Suppressor macrophage (primary cell): ENCODE results near the gene TECTB.

Experiments used
- DNase-seq, 4 experiments: peaks; one replicate each; pipeline ENCODE4 v3.0.0-alpha.2; 2020 to 2022

TECTB gene

GRCh38 chr10:112348759-112349158, 65.6 kb downstream of the TECTB start:
- DNase-seq, result no peak

- no peak for DNase-seq
These were observed 66.4 kb downstream of the TECTB start for GRCh38 chr10:112349521-112350085.

- DNase-seq, result no peak
These were observed 67.9 kb downstream of the TECTB start for GRCh38 chr10:112351146-112351545.

GRCh38 chr10:112352044-112352443, 68.8 kb downstream of the TECTB start:
- no peak for DNase-seq

- no peak for DNase-seq
These were observed 69.8 kb downstream of the TECTB start for GRCh38 chr10:112353046-112353445.
